CD14-positive monocyte (primary cell): ENCODE data around the gene OR7D4. TPM values are rescaled to one million over a fixed set of nuclear protein-coding genes. Genes with fewer than 3 reads are reported as not detected.

ENCODE experiments used
- DNase-seq, 3 donors: peaks; one replicate each; pipeline ENCODE4 v3.0.0-alpha.2; 2011 to 2022
- H2AFZ ChIP-seq: 2 replicates; pipeline ENCODE4 v1.6.0; 2012; ENCODE audit warnings: mild to moderate bottlenecking, low read depth, low read length, inconsistent platforms; ENCODE audit not compliant: insufficient read depth, poor library complexity, severe bottlenecking
- H3K27ac ChIP-seq, 2 donors: 1 replicate in 1 of 2; 2 replicates in 1 of 2; pipeline ENCODE4 v1.5.1; 2012 to 2013; ENCODE audit warnings: low read length in 2 of 2, control low read depth in 1 of 2, inconsistent platforms in 1 of 2, low read depth in 1 of 2, mild to moderate bottlenecking in 1 of 2
- H3K27me3 ChIP-seq, 2 donors: one replicate each; pipeline versions ENCODE4 v1.6.0 to v1.6.1; 2011 to 2013; ENCODE audit warnings: low read length in 2 of 2; ENCODE audit not compliant: control insufficient read depth in 2 of 2, insufficient read depth in 2 of 2
- H3K36me3 ChIP-seq, 2 donors: replicated peaks in 1 of 2; 1 replicate in 1 of 2; 2 replicates in 1 of 2; pipeline versions ENCODE4 v1.5.1 to v1.6.1; 2012 to 2013; ENCODE audit warnings: low read length in 2 of 2, control low read depth in 1 of 2, inconsistent platforms in 1 of 2, mild to moderate bottlenecking in 1 of 2; ENCODE audit not compliant: insufficient read depth in 2 of 2, control insufficient read depth in 1 of 2
- H3K4me1 ChIP-seq, 2 donors: 1 replicate in 1 of 2; 2 replicates in 1 of 2; pipeline versions ENCODE4 v1.5.1 to v1.6.1; 2012 to 2013; ENCODE audit warnings: low read length in 2 of 2, control low read depth in 1 of 2, inconsistent platforms in 1 of 2, mild to moderate bottlenecking in 1 of 2, moderate library complexity in 1 of 2; ENCODE audit not compliant: insufficient read depth in 2 of 2, control insufficient read depth in 1 of 2
- H3K4me2 ChIP-seq: replicated peaks from 2 replicates; pipeline ENCODE3; 2012; ENCODE audit warnings: low read length, moderate library complexity, mild to moderate bottlenecking; ENCODE audit not compliant: poor library complexity, severe bottlenecking; ENCODE audit errors: extremely low read depth
- H3K4me3 ChIP-seq, 3 experiments: fragments of 200-600 bp in 1 of 3; sonication (generic) in 1 of 3; replicated peaks in 1 of 3; 1 replicate in 2 of 3; 2 replicates in 1 of 3; pipeline ENCODE4 v1.5.1; 2011 to 2013; ENCODE audit warnings: low read length in 3 of 3, mild to moderate bottlenecking in 3 of 3, control low read depth in 2 of 3, low read depth in 2 of 3, inconsistent platforms in 1 of 3, moderate library complexity in 1 of 3
- H3K79me2 ChIP-seq: 2 replicates; pipeline ENCODE4 v1.6.0; 2012; ENCODE audit warnings: mild to moderate bottlenecking, control low read depth, inconsistent platforms, low read length, moderate library complexity; ENCODE audit not compliant: insufficient read depth
- H3K9ac ChIP-seq: 2 replicates; pipeline ENCODE4 v1.6.0; 2017; ENCODE audit warnings: low read length, mild to moderate bottlenecking; ENCODE audit not compliant: insufficient read depth, poor library complexity, severe bottlenecking
- H3K9me3 ChIP-seq, 2 donors: replicated peaks in 1 of 2; 1 replicate in 1 of 2; 2 replicates in 1 of 2; pipeline versions ENCODE4 v1.5.1 to v1.6.1; 2012 to 2013; ENCODE audit warnings: low read length in 2 of 2, control low read depth in 1 of 2; ENCODE audit not compliant: control insufficient read depth in 1 of 2, insufficient read depth in 1 of 2
- H4K20me1 ChIP-seq: 2 replicates; pipeline ENCODE4 v1.6.0; 2012; ENCODE audit warnings: mild to moderate bottlenecking, low read length, control low read depth, moderate library complexity; ENCODE audit not compliant: insufficient read depth
- H3K27ac Mint-ChIP-seq, 7 donors: one replicate each; pipeline ENCODE4 v1.8.0; 2020; ENCODE audit warnings: mild to moderate bottlenecking in 7 of 7, mixed read lengths in 7 of 7, moderate library complexity in 6 of 7, inconsistent platforms in 2 of 7
- H3K27me3 Mint-ChIP-seq, 3 donors: one replicate each; pipeline ENCODE4 v1.8.0; 2021 to 2022; ENCODE audit warnings: low read depth in 3 of 3, mild to moderate bottlenecking in 3 of 3, mixed read lengths in 3 of 3, moderate library complexity in 3 of 3, inconsistent platforms in 1 of 3
- H3K36me3 Mint-ChIP-seq, 2 donors: one replicate each; pipeline ENCODE4 v1.8.0; 2020; ENCODE audit warnings: mixed read lengths in 2 of 2, inconsistent platforms in 1 of 2, mild to moderate bottlenecking in 1 of 2
- H3K4me1 Mint-ChIP-seq: one replicate; pipeline ENCODE4 v1.8.0; 2020; ENCODE audit warnings: mild to moderate bottlenecking, mixed read lengths
- H3K4me3 Mint-ChIP-seq, 2 donors: one replicate each; pipeline ENCODE4 v1.8.0; 2020; ENCODE audit warnings: mild to moderate bottlenecking in 2 of 2, mixed read lengths in 2 of 2, moderate library complexity in 1 of 2
- H3K9me3 Mint-ChIP-seq, 7 donors: one replicate each; pipeline ENCODE4 v1.8.0; 2020 to 2022; ENCODE audit warnings: mixed read lengths in 7 of 7, mild to moderate bottlenecking in 6 of 7, moderate library complexity in 6 of 7, inconsistent platforms in 2 of 7
- CTCF ChIP-seq: fragments of 200-600 bp; IDR thresholded peaks from one replicate; pipeline ENCODE4 v1.8.0; 2022; ENCODE audit warnings: antibody characterized with exemption, mild to moderate bottlenecking
- WGBS: methylation state at CpG from one replicate; pipeline ENCODE4 v1.1.5; 2013; ENCODE audit warnings: missing lambda C conversion rate; ENCODE audit not compliant: insufficient coverage; 5-methylcytosine and 5-hydroxymethylcytosine counted together
- intact Hi-C, 2 donors: fragments of 100-400 bp; cut with micrococcal nuclease; formaldehyde crosslinking; loops; one replicate each; pipeline versions ENCODE4 v1.15.0 to v1.15.1; 2023
- polyA minus RNA-seq: library from RNA; depleted of rRNA, polyadenylated mRNA; stranded (reverse); fragments of >200 nt; gene quantifications from 2 replicates; pipeline ENCODE4 v1.2.3, GENCODE V29; 2012
- polyA plus RNA-seq, 3 donors: library from polyadenylated mRNA; depleted of rRNA in 1 of 3; unstranded in 2 of 3; stranded (reverse) in 1 of 3; fragments of 300-500 nt in 2 of 3; fragments of >200 nt in 1 of 3; fragmentation: Illumina TruSeq in 2 of 3; gene quantifications; 1 replicate in 2 of 3; 2 replicates in 1 of 3; pipeline ENCODE4 v1.2.3, GENCODE V29; 2012 to 2021
- total RNA-seq, 12 experiments: library from RNA in 1 of 12; stranded (reverse) in 1 of 12; fragments of 120-200 nt in 1 of 12; gene quantifications; one replicate each; pipeline ENCODE4 v1.2.4 and lab custom pipeline; 2013 to 2026; ENCODE audit warnings: mixed read lengths in 6 of 12, inconsistent platforms in 1 of 12

Gene OR7D4
- total RNA-seq (2013) = not detected
- polyA plus RNA-seq (not detected), polyA minus RNA-seq (not detected in 2 replicates), total RNA-seq (lab: John Stamatoyannopoulos, UW) (0 to 0.58 (median 0) reads per million in 11 experiments)

- no peak within 1 kb of the TSS for H2AFZ ChIP-seq
- Mint-ChIP-seq H3K9me3 (peaks cover 8 to 32% (median 23%) of the 10 kb centered on the region in 7 donors), H3K36me3 (no peaks in the 10 kb centered on the region), H3K27me3 (peaks cover 2 to 5% (median 3%) of the 10 kb centered on the region in 3 donors), H3K4me1 (no peaks in the 10 kb centered on the region), H3K27ac (no peak within 1 kb of the TSS), H3K4me3 (no peak within 1 kb of the TSS)
- no peaks in the 10 kb centered on the region for H4K20me1 ChIP-seq
- H3K27me3 ChIP-seq = no peaks in the 10 kb centered on the region
- no peaks in the 10 kb centered on the region for H3K36me3 ChIP-seq
- intact Hi-C loops = no loop called here
- no peaks in the 10 kb centered on the region for H3K4me1 ChIP-seq
- TF ChIP-seq CTCF = no peak
- DNase-seq = no peak
- no peak within 1 kb of the TSS for H3K4me2 ChIP-seq
- H3K27ac ChIP-seq = no peak within 1 kb of the TSS
- no peaks in the 10 kb centered on the region for H3K79me2 ChIP-seq
- no CpG with 5 or more reads among the region's 3 CpGs for WGBS
- H3K9me3 ChIP-seq = peaks cover 13 to 17% of the 10 kb centered on the region in 2 donors
- H3K4me3 ChIP-seq = no peak within 1 kb of the TSS
- no peak within 1 kb of the TSS for H3K9ac ChIP-seq
Measured at GRCh38 chr19:9219489-9219888, at the start of gene OR7D4. OR7D4 (minus strand) TSS chr19:9219589; CDS start chr19:9214837, 4,752 bp downstream.

- Mint-ChIP-seq H3K4me1 (no peaks in the 10 kb centered on the region), H3K9me3 (peaks cover 14 to 31% (median 28%) of the 10 kb centered on the region in 7 donors), H3K36me3 (no peaks in the 10 kb centered on the region), H3K27me3 (peaks cover 0 to 3% (median 3%) of the 10 kb centered on the region in 3 donors), H3K4me3 (no peak overlapping the region), H3K27ac (no peak overlapping the region)
- no peaks in the 10 kb centered on the region for H3K79me2 ChIP-seq
- no peak overlapping the region for H2AFZ ChIP-seq
- TF ChIP-seq CTCF = no peak
- peaks cover 20 to 23% of the 10 kb centered on the region in 2 donors for H3K9me3 ChIP-seq
- no peaks in the 10 kb centered on the region for H3K27me3 ChIP-seq
- H3K4me3 ChIP-seq = no peak overlapping the region
- H3K36me3 ChIP-seq = no peaks in the 10 kb centered on the region
- no peak for DNase-seq
- no peak overlapping the region for H3K4me2 ChIP-seq
- H3K9ac ChIP-seq = no peak overlapping the region
- 100% methylated on average over 3 of the region's 5 CpGs for WGBS
- no peak overlapping the region for H3K27ac ChIP-seq
- H3K4me1 ChIP-seq = no peaks in the 10 kb centered on the region
- intact Hi-C loops = no loop called here
- H4K20me1 ChIP-seq = no peaks in the 10 kb centered on the region
Measured at GRCh38 chr19:9251236-9251635, 31.8 kb upstream of the OR7D4 start.
